Activated T-helper 17 cell treated with anti-CD3 and anti-CD28 coated beads, Interleukin-2, amount 50 U/mL, for 72 hours (primary cell): Measurements from ENCODE around the gene SYCE3. TPM values are rescaled to one million over a fixed set of nuclear protein-coding genes. Genes with fewer than 3 reads are reported as not detected.
"Not testable (repeated sequence)": the region's sequence is repeated elsewhere in the genome, so short reads cannot be mapped to it uniquely, and the experiment has no call there.

Experiments used
- ATAC-seq: fragments of 150-1000 bp; cut with Tn5 transposase; replicated peaks from 2 replicates; pipeline ENCODE4 v1.10.0; 2021; ENCODE audit warnings: mild to moderate bottlenecking, moderate library complexity
- H3K27ac Mint-ChIP-seq: one replicate; pipeline ENCODE4 v1.8.0; 2022; ENCODE audit warnings: mixed read lengths
- H3K27me3 Mint-ChIP-seq: one replicate; pipeline ENCODE4 v1.8.0; 2022; ENCODE audit warnings: mixed read lengths
- H3K36me3 Mint-ChIP-seq: one replicate; pipeline ENCODE4 v1.8.0; 2022; ENCODE audit warnings: low read depth, mild to moderate bottlenecking, mixed read lengths
- H3K4me1 Mint-ChIP-seq: one replicate; pipeline ENCODE4 v1.8.0; 2022; ENCODE audit warnings: mixed read lengths
- H3K4me3 Mint-ChIP-seq: one replicate; pipeline ENCODE4 v1.8.0; 2022; ENCODE audit warnings: mild to moderate bottlenecking, mixed read lengths
- H3K9me3 Mint-ChIP-seq: one replicate; pipeline ENCODE4 v1.8.0; 2022; ENCODE audit warnings: mixed read lengths
- total RNA-seq, 2 donors: library from RNA; stranded (reverse); gene quantifications; one replicate each; pipeline ENCODE4 v1.2.3, GENCODE V29; 2022

The SYCE3 gene, protein sequence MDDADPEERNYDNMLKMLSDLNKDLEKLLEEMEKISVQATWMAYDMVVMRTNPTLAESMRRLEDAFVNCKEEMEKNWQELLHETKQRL
- 1 to 10 TPM in 1 of 2 donors, under 1 TPM in 1; 0.65 to 2.3 TPM for total RNA-seq

- no peaks in the 10 kb centered on the region for H3K27me3 Mint-ChIP-seq
- ATAC-seq = peak; percentile 99
- H3K4me1 Mint-ChIP-seq = peaks cover 17% of the 10 kb centered on the region
- peak within 1 kb of the TSS; percentile 91 for H3K4me3 Mint-ChIP-seq
- no peaks in the 10 kb centered on the region for H3K9me3 Mint-ChIP-seq
- H3K36me3 Mint-ChIP-seq = no peaks in the 10 kb centered on the region
- H3K27ac Mint-ChIP-seq = peak within 1 kb of the TSS; percentile 79
These were observed at the start of gene SYCE3 for GRCh38 chr22:50562523-50563412. TSS of gene SYCE3 (minus strand) at chr22:50562919. CDS start at chr22:50556405, 6,514 bp downstream.

- H3K27ac Mint-ChIP-seq = no peak overlapping the region
- H3K9me3 Mint-ChIP-seq = no peaks in the 10 kb centered on the region
- no peak for ATAC-seq
- no peaks in the 10 kb centered on the region for H3K36me3 Mint-ChIP-seq
- peaks cover 15% of the 10 kb centered on the region for H3K27me3 Mint-ChIP-seq
- no peak overlapping the region for H3K4me3 Mint-ChIP-seq
- H3K4me1 Mint-ChIP-seq = no peaks in the 10 kb centered on the region
These were observed 49.4 kb upstream of the SYCE3 start for GRCh38 chr22:50612168-50612527.

- ATAC-seq = no peak
- no peak overlapping the region for H3K27ac Mint-ChIP-seq
- no peak overlapping the region for H3K4me3 Mint-ChIP-seq
- no peaks in the 10 kb centered on the region for H3K9me3 Mint-ChIP-seq
- H3K36me3 Mint-ChIP-seq = no peaks in the 10 kb centered on the region
- H3K4me1 Mint-ChIP-seq = no peaks in the 10 kb centered on the region
- peaks cover 15% of the 10 kb centered on the region for H3K27me3 Mint-ChIP-seq
These were observed 48.8 kb upstream of the SYCE3 start for GRCh38 chr22:50611341-50612060.

DNA sequence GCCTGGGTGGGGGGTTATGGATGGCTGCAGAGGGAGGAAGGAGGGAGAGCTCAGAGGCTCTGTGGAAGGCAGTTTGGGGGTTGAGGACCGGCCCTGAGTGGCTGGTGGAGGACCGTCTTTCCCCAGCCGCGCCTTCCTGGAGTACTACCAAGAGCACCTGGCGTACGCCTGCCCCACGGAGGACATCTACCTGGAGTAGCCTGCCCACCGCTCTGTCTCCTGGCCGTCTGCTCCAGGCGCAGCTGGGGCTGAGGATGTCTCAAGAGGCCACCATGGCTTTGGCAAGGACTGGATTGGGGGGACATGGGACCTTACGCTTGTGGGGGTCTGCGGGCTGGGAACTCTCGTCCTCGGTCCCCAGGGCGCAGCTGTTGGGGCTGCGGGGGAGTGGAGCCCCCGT lies 47.9 kb upstream of the SYCE3 start:
- Mint-ChIP-seq H3K9me3 (no peaks in the 10 kb centered on the region), H3K27ac (no peak overlapping the region), H3K27me3 (peaks cover 15% of the 10 kb centered on the region), H3K36me3 (no peaks in the 10 kb centered on the region), H3K4me3 (no peak overlapping the region), H3K4me1 (no peaks in the 10 kb centered on the region)
- ATAC-seq = no peak

DNA sequence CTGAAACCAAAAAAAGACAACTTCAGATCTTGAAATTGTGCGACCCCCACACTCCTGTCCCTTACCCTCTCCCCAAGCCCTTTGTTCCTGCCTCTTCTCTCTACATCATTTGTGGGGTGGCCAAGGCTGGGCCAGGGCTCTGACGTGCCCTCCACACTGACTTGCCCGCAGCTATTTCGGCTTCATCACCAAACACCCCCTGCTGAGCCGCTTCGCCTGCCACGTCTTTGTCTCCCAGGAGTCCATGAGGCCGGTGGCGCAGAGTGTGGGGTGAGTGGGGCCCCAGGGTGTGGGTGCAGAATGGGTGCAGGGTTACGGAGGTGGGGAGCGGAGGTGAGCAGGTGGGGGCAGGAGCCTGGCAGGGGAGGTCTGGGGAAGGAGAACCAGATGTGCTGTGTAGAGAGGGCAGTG lies 47.3 kb upstream of the SYCE3 start:
- no peaks in the 10 kb centered on the region for H3K4me1 Mint-ChIP-seq
- no peaks in the 10 kb centered on the region for H3K9me3 Mint-ChIP-seq
- ATAC-seq = no peak
- peaks cover 15% of the 10 kb centered on the region for H3K27me3 Mint-ChIP-seq
- H3K27ac Mint-ChIP-seq = no peak overlapping the region
- no peaks in the 10 kb centered on the region for H3K36me3 Mint-ChIP-seq
- H3K4me3 Mint-ChIP-seq = no peak overlapping the region

- ATAC-seq = no peak
- Mint-ChIP-seq H3K36me3 (no peaks in the 10 kb centered on the region), H3K9me3 (no peaks in the 10 kb centered on the region), H3K27ac (no peak overlapping the region), H3K4me1 (no peaks in the 10 kb centered on the region), H3K4me3 (no peak overlapping the region), H3K27me3 (peaks cover 15% of the 10 kb centered on the region)
These were observed 46.9 kb upstream of the SYCE3 start for GRCh38 chr22:50609599-50609998.

DNA sequence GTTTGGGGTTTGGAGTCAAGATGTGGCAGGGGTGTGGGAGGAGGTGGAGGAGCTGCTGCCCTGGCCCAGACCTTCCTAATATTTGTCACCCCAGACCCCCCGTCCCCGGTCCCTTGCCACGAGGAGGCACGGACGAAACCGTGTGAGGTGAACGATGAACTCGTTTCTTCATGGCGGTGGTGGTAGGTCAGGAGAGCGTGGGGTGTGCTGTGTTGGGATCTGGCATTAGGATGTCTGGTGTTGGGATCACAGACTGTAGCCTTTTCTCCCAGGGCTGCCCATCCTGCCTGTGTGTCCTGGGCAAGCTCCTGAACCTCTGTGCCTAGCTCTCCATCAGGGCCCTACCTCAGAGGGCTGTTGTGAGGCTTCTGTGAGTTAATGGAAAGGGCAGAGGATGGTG lies 46.3 kb upstream of the SYCE3 start:
- Mint-ChIP-seq H3K27ac (no peak overlapping the region), H3K36me3 (no peaks in the 10 kb centered on the region), H3K4me3 (no peak overlapping the region), H3K9me3 (no peaks in the 10 kb centered on the region), H3K27me3 (peaks cover 15% of the 10 kb centered on the region), H3K4me1 (no peaks in the 10 kb centered on the region)
- no peak for ATAC-seq

GRCh38 chr22:50608058-50608840 lies 45.5 kb upstream of the SYCE3 start:
- not testable (repeated sequence) for H3K9me3 Mint-ChIP-seq, H3K4me3 Mint-ChIP-seq, H3K4me1 Mint-ChIP-seq, H3K27ac Mint-ChIP-seq, H3K36me3 Mint-ChIP-seq, ATAC-seq
- H3K27me3 Mint-ChIP-seq = peaks cover 15% of the 10 kb centered on the region

GRCh38 chr22:50607659-50608020 lies 44.9 kb upstream of the SYCE3 start:
- H3K9me3 Mint-ChIP-seq = no peaks in the 10 kb centered on the region
- H3K36me3 Mint-ChIP-seq = no peaks in the 10 kb centered on the region
- no peak overlapping the region for H3K4me3 Mint-ChIP-seq
- H3K27ac Mint-ChIP-seq = no peak overlapping the region
- H3K4me1 Mint-ChIP-seq = no peaks in the 10 kb centered on the region
- no peak for ATAC-seq
- H3K27me3 Mint-ChIP-seq = peaks cover 21% of the 10 kb centered on the region

- ATAC-seq = no peak
- Mint-ChIP-seq H3K4me3 (no peak overlapping the region), H3K27me3 (peaks cover 26% of the 10 kb centered on the region), H3K36me3 (peaks cover 3% of the 10 kb centered on the region), H3K4me1 (no peaks in the 10 kb centered on the region), H3K9me3 (no peaks in the 10 kb centered on the region), H3K27ac (no peak overlapping the region)
These were observed 44.4 kb upstream of the SYCE3 start for GRCh38 chr22:50606946-50607658.

DNA sequence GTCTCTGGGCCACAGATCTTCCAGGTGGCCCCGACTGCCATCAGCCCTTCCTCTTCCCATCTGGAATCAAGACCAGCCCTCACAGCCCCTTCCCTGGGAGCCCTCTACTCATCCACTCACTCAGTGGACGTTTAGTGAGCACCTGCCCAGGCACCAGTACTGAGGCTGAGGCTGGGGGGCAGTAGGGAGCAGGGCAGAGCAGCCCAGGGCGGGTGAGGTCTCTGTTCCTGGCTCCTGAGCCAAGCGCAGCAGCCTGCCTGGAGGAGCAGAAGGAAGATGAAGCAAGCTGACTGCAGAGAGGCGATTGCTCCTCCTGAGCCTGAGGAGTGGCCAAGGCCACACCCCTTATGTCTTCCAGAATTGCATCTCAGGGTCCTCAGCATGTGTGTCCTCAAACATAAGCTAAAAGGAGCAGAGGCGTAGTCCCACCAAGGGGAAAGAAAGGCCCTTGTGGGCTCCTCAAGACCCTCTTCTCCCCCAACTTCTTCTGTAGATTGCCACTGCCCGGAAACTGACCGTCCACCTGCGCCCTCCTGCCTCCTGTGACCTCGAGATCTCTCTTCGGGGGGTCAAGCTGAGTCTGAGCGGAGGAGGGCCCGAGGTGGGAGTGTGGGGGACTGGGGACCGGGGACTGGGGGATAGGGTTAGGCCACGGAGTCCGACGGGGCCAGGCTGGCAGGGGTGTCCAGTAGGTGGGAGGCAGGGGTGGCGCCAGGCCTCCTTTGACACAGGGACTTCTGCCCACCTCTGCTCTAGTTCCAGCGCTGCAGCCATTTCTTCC lies 43.6 kb upstream of the SYCE3 start:
- H3K36me3 Mint-ChIP-seq = peaks cover 10% of the 10 kb centered on the region
- H3K27me3 Mint-ChIP-seq = peaks cover 32% of the 10 kb centered on the region
- H3K4me3 Mint-ChIP-seq = no peak overlapping the region
- H3K4me1 Mint-ChIP-seq = no peaks in the 10 kb centered on the region
- no peak for ATAC-seq
- no peak overlapping the region for H3K27ac Mint-ChIP-seq
- H3K9me3 Mint-ChIP-seq = no peaks in the 10 kb centered on the region

DNA sequence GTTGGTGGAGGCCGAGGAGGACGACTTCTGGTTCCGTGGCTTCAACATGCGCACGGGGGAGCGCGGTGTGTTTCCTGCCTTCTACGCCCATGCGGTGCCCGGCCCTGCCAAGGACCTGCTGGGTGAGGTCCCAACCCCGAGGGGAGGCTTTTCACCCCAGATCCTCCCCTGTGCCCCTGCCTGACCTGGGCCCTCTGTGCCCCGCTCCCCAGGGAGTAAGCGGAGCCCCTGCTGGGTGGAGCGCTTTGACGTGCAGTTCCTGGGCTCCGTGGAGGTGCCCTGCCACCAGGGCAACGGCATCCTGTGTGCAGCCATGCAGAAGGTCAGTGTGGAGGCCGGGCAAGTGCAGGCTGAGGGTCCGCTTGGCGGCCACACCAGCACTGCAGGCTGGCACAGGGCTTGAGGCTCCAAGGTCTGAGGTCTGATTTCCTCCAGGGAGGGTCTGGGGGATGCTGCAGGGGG lies 42.9 kb upstream of the SYCE3 start:
- Mint-ChIP-seq H3K4me3 (no peak overlapping the region), H3K27ac (no peak overlapping the region), H3K27me3 (peaks cover 32% of the 10 kb centered on the region), H3K36me3 (peaks cover 10% of the 10 kb centered on the region), H3K4me1 (no peaks in the 10 kb centered on the region), H3K9me3 (no peaks in the 10 kb centered on the region)
- ATAC-seq = no peak

DNA sequence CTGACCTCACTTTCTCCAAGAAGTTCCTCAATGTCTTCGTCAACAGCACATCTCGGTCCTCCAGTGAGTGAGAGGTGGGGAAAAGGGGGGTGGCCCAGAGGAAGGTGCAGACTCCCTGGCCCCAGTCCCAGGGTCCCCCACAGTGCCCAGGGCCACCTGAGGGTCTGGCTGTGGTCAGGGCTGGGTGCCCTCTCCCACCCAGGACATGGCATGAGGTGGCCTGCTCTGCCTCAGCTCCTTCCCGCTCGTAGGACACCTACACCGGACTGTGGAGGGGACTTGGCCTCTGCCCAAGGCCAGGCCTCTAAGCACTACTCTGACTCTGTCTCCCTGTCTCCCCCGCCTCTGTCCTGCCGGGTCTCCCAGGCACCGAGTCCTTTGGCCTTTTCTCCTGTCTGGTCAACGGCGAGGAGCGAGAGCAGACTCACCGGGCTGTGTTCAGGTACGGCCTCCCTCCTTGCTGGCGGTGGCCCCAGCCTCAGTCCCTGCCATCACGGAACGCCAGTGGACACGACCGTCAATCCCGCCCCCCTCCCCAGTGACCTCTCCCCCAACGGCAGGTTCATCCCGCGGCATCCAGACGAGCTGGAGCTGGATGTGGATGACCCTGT lies 42.4 kb upstream of the SYCE3 start:
- no peaks in the 10 kb centered on the region for H3K9me3 Mint-ChIP-seq
- no peak overlapping the region for H3K4me3 Mint-ChIP-seq
- H3K36me3 Mint-ChIP-seq = peaks cover 10% of the 10 kb centered on the region
- no peak overlapping the region for H3K27ac Mint-ChIP-seq
- no peaks in the 10 kb centered on the region for H3K4me1 Mint-ChIP-seq
- H3K27me3 Mint-ChIP-seq = peaks cover 30% of the 10 kb centered on the region
- no peak for ATAC-seq
